SJSA1 (cell line): ENCODE data around the gene BAIAP3. TPM values are rescaled to one million over a fixed set of nuclear protein-coding genes. Genes with fewer than 3 reads are reported as not detected.

Experiments
- DNase-seq, 2 experiments: peaks; one replicate each; pipeline ENCODE4 v3.0.0-alpha.2; 2015 to 2020; ENCODE audit warnings: low spot score in 2 of 2, low read depth in 1 of 2
- H3K27ac ChIP-seq: fragments of 250-450 bp; sonication (Bioruptor Pico); 2 replicates; pipeline ENCODE4 v1.5.1; 2020; ENCODE audit warnings: mild to moderate bottlenecking, moderate library complexity
- H3K27me3 ChIP-seq: fragments of 250-450 bp; sonication (Bioruptor Pico); replicated peaks from 2 replicates; pipeline ENCODE4 v1.5.1; 2020; ENCODE audit warnings: mild to moderate bottlenecking, moderate library complexity
- H3K36me3 ChIP-seq: fragments of 250-450 bp; sonication (Bioruptor Pico); 2 replicates; pipeline ENCODE4 v1.5.1; 2020; ENCODE audit warnings: mild to moderate bottlenecking
- H3K4me1 ChIP-seq: fragments of 250-450 bp; sonication (Bioruptor Pico); replicated peaks from 2 replicates; pipeline ENCODE4 v1.6.1; 2021; ENCODE audit warnings: mild to moderate bottlenecking
- H3K4me3 ChIP-seq: fragments of 250-450 bp; sonication (Bioruptor Pico); 2 replicates; pipeline ENCODE4 v1.5.1; 2020; ENCODE audit warnings: mild to moderate bottlenecking
- H3K9me3 ChIP-seq: fragments of 250-450 bp; sonication (Bioruptor Pico); replicated peaks from 2 replicates; pipeline ENCODE4 v1.5.1; 2020; ENCODE audit warnings: mild to moderate bottlenecking
- total RNA-seq: library from RNA; depleted of rRNA; stranded (reverse); fragments of >200 nt; shearing (Covaris generic); gene quantifications from 2 replicates; pipeline ENCODE4 v1.2.3, GENCODE V29; 2014

BAIAP3 gene
- total RNA-seq, 1 experiment from 2014 or later, result 1.2 TPM

DNA sequence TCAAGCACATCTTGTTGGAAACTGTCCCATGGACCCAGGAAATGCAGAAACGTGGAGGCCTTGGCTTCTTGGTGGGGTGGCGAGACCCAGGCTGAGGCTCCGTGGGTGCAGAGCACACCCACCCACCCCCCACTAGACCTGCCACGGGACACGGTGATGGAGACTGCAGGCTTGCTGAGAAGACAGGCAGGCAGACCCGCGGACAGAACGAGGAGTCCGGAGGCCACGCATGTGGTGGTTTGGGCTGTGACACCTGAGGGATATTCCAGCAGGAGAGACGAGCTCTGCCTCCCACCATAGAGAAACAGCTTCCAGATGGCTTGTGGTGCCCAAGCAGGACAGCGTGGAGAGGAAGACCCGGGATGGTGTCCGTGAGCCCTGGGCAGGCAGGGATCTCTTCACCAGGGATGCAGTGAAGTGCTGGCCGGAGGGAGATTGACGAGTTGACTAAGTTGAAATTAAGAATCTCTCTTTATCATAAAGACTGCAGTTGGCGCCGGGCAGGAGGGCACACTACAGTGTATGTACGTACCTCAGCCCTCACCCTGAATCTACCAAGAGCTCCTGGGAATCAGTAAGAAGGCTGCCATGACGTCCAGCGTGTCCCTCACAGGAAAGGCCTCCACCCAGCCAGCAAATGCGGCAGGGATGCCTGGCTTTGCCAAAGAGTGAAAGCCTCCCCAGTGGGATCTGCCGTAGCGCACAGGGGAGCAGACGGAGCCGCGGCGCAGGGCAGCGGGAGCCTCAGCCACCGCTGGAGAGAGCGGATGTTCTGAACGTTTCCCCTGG is 15.8 kb upstream of the BAIAP3 start:
- DNase-seq, result no peak
- no peaks in the 10 kb centered on the region for H3K9me3 ChIP-seq
- peaks cover 90% of the 10 kb centered on the region for H3K36me3 ChIP-seq

DNA sequence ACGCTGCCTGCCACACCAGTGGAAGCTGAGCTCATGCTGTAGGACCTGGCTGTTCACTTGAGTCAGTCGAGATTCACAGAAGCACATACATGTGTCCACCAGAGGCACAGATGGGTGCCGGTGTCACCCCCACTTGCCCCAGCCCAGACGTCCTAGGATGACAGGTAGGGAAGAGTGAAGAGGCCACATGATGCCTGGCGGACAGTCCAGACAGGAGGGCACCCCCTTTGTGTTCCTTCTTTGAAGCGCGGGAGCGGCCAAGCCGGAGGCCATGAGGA is 15.2 kb upstream of the BAIAP3 start:
- H3K4me1 ChIP-seq, result no peaks in the 10 kb centered on the region
- peaks cover 87% of the 10 kb centered on the region for H3K36me3 ChIP-seq

More for the DNA sequence above, 15.8 kb upstream of the BAIAP3 start:
- Histone ChIP-seq H3K27ac (no peak overlapping the region), H3K4me3 (no peak overlapping the region), H3K4me1 (no peaks in the 10 kb centered on the region), H3K27me3 (no peaks in the 10 kb centered on the region)

DNA sequence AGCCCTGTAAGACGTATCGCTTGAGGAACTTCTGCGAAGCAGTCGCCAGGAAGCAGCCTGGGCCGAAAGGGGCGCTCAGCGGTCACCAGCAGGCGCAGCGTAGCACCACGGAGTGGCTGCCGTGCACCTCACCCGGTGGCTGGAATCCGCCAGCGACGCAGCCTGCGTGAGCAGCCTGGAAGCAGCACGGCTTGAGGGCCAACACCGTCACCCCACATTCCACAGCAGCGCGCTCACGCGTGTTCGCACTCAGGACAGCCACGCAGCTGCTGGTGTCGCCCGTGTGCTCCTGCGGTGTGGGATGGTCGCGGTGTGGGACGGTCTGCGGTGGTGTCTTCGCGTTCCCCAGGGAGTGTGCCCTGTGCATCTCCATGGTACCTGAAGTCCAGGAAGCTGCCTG is 14.4 kb upstream of the BAIAP3 start:
- no peak overlapping the region for H3K27ac ChIP-seq
- no peaks in the 10 kb centered on the region for H3K27me3 ChIP-seq
- H3K36me3 ChIP-seq, result peaks cover 89% of the 10 kb centered on the region
- H3K9me3 ChIP-seq, result no peaks in the 10 kb centered on the region
- DNase-seq, result no peak
- no peaks in the 10 kb centered on the region for H3K4me1 ChIP-seq
- no peak overlapping the region for H3K4me3 ChIP-seq

More for the DNA sequence above, 15.2 kb upstream of the BAIAP3 start:
- Histone ChIP-seq H3K9me3 (no peaks in the 10 kb centered on the region), H3K4me3 (no peak overlapping the region), H3K27me3 (no peaks in the 10 kb centered on the region), H3K27ac (no peak overlapping the region)
- no peak for DNase-seq

DNA sequence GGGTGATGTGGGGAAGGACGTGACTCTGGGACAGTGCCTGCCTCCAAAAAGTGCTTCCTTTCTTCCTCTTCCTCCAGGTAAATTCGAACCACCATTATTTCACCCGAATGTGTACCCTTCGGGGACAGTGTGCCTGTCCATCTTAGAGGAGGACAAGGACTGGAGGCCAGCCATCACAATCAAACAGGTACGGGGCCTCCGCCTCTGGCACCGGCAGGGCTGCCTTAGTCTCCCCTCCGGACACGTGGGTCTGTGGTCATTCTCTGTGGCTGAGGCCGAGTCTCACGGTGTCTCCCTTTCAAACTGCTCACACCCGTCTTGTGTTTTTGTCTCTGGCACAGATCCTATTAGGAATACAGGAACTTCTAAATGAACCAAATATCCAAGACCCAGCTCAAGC is 13.3 kb upstream of the BAIAP3 start:
- no peak overlapping the region for H3K27ac ChIP-seq

DNA sequence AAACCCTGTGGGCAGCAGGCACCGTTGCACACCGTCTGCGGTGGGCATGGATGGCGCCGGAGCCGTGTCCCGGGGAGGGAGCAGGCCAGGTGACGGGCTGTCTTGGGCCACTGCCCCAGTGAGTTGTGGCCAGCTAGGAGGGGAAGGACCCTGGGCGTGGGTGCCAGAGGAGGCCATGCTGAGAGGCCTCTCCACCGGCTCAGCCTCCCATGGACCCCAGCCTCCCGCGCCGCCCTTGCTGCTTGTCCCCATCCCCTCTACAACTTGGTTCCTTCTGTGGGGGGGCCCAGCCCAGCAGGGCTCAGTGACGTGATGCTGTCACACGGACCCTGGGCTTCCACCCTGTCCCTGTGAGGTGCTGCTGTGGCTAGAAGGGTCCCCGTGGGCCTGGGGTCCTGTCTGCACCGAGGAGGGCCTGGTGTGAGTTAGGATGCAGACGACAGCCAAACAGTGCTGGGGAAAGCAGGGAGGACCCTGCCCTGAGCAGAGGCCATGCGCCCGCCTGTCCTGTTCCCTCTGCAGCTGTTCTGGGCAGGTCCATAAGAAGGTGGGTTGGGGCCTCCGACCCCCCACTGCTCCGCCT is 12.7 kb upstream of the BAIAP3 start:
- H3K9me3 ChIP-seq, result no peaks in the 10 kb centered on the region
- no peaks in the 10 kb centered on the region for H3K27me3 ChIP-seq
- H3K36me3 ChIP-seq, result peaks cover 89% of the 10 kb centered on the region
- H3K4me1 ChIP-seq, result no peaks in the 10 kb centered on the region
- no peak for DNase-seq
- no peak overlapping the region for H3K27ac ChIP-seq
- no peak overlapping the region for H3K4me3 ChIP-seq

More for the DNA sequence above, 13.3 kb upstream of the BAIAP3 start:
- peaks cover 89% of the 10 kb centered on the region for H3K36me3 ChIP-seq
- no peaks in the 10 kb centered on the region for H3K9me3 ChIP-seq
- H3K4me3 ChIP-seq, result no peak overlapping the region
- no peak for DNase-seq
- no peaks in the 10 kb centered on the region for H3K4me1 ChIP-seq
- no peaks in the 10 kb centered on the region for H3K27me3 ChIP-seq

DNA sequence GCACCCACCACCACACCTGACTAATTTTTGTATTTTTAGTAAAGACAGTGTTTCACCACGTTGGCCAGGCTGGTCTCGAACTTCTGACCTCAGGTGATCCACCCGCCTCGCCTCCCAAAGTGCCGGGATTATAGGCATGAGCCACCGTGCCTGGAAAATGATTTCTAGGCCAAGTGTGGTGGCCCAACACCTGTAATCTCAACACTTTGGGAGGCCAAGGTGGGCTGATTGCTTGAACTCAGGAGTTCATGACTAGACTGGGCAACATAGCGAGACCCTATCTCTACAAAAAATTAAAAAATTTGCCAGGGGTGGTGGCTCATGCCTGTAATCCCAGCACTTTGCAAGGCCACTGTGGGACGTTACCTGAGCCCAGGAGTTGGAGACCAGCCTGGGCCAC is 11.0 kb upstream of the BAIAP3 start:
- H3K4me1 ChIP-seq, result no peaks in the 10 kb centered on the region
- H3K36me3 ChIP-seq, result peaks cover 77% of the 10 kb centered on the region
- no peak overlapping the region for H3K4me3 ChIP-seq
- DNase-seq, result no peak
- H3K27me3 ChIP-seq, result no peaks in the 10 kb centered on the region
- H3K9me3 ChIP-seq, result no peaks in the 10 kb centered on the region
- H3K27ac ChIP-seq, result no peak overlapping the region

DNA sequence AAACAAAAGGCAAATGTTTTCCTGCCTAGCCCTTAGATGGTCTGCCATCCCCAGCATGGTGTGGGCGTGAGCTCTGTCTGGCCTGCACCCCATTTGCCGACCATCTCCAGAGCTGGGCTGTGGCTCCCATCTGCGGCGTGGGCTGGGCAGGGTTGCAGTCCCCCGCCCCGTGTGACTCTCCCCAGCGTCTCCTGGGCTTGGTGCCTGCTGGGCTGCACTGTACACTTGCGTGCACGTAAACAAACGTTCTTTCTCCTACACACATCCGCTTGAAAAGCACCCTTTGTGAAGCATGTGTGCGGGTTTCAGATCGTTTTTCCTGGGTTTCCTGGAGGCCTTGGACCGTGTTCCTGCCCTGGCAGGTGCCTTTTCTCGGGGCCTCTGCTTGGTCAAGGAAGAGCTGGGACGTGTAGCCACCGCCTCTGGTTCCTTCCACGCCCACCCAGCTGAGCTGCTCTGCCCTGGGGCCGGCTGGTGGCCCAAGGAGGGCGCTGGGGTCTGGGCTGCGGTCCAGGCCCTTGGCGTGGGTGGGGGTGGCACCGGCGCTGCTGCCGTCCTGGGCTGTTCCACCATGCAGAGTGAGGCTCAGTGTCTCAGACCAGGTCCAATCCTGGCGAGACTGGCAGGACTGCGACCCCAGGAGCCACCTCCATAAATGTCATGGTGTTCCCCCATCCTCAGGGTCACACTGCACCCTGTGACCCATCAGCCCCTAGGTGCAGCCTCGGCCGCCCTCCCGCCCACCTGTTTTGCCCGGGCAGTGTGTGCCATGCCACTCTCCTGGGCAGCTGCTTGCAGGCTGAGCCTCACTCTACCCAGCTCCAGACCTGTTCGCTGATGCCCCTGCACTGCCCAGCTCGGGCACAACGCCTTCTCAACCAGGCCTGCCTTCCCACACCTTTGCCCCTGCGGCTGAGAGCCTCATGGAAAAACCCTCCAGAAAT is 9.9 kb upstream of the BAIAP3 start:
- H3K27ac ChIP-seq, result no peak overlapping the region
- no peaks in the 10 kb centered on the region for H3K27me3 ChIP-seq
- H3K4me3 ChIP-seq, result no peak overlapping the region
- no peak for DNase-seq
- peaks cover 65% of the 10 kb centered on the region for H3K36me3 ChIP-seq
- no peaks in the 10 kb centered on the region for H3K4me1 ChIP-seq
- H3K9me3 ChIP-seq, result no peaks in the 10 kb centered on the region

DNA sequence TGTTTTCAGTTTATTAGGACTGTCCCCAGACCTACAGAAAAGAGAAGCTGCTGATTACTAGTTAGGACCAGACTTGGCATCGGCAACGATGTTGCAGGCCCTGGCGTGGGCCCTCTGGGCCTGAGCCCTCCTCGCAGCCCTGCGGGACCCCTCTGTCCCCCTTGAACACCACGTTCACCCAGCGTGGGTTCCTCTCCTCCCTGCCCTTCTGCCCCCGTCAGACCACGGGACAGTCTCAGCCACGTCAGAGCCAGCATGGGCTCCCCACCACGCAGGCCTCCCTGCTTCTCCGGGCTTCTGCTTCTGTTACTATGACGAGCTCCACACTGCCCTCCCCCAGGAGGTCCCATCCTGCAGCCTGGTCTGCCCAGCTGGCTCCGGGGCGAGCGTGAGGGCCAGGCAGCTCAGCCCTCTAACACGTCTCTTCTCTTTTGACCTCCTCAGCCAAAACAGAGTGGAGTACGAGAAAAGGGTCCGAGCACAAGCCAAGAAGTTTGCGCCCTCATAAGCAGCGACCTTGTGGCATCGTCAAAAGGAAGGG is 9.1 kb upstream of the BAIAP3 start:
- no peak for DNase-seq
- H3K27ac ChIP-seq, result no peak overlapping the region
- H3K4me1 ChIP-seq, result no peaks in the 10 kb centered on the region
- H3K27me3 ChIP-seq, result no peaks in the 10 kb centered on the region
- peaks cover 57% of the 10 kb centered on the region for H3K36me3 ChIP-seq
- H3K4me3 ChIP-seq, result no peak overlapping the region
- no peaks in the 10 kb centered on the region for H3K9me3 ChIP-seq

DNA sequence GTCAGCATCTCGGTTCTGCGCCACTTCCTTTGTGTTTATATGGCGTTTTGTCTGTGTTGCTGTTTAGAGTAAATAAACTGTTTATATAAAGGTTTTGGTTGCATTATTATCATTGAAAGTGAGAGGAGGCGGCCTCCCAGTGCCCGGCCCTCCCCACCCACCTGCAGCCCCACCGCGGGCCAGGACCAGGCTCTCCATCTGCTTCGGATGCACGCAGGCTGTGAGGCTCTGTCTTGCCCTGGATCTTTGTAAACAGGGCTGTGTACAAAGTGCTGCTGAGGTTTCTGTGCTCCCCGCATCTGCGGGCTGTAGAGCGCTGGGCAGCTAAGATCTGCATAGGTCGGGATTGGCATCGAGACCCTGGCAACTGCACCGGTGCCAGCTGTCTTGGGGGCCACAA is 8.2 kb upstream of the BAIAP3 start:
- peaks cover 48% of the 10 kb centered on the region for H3K36me3 ChIP-seq
- H3K4me1 ChIP-seq, result no peaks in the 10 kb centered on the region
- no peak for DNase-seq
- H3K9me3 ChIP-seq, result peaks cover 2% of the 10 kb centered on the region; the same call in 1 of the 2 replicates
- no peaks in the 10 kb centered on the region for H3K27me3 ChIP-seq
- no peak overlapping the region for H3K4me3 ChIP-seq
- H3K27ac ChIP-seq, result no peak overlapping the region

DNA sequence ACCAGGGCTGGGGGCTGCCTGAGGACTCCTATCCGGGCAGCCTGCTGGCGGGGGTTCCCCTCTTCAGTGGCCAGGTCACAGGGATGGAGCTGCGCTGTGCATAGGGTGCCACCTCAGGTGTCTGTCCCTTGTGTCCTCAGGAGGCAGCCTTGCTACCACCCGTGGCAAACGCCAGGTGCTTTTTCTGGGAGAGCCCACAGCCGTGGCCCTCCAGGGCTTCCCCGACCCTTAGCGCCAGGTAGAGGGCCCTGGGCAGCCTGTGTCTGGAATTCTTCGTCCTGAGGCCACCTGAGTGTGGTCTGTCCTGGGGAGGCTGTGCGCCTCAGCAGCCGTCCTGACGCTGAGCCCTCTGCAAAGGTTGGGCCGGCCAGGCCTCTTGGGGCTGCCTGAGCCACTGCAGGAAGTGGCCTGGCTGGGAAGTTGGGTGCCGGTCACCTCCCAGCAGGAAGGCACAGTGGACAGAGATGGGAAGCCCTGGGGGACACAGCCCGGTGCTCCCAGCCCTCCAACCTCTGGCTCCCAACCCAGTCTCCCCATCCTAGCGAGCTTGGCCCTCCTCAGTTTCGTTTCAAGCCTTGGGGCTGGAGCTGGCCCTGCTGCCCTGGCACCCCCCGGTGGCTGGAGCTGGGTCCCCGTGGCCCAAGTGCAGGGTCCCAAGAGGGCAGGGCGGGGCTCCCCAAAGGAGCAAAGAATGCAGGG is 7.6 kb upstream of the BAIAP3 start:
- H3K4me1 ChIP-seq, result no peaks in the 10 kb centered on the region
- H3K4me3 ChIP-seq, result no peak overlapping the region
- H3K27ac ChIP-seq, result no peak overlapping the region
- no peak for DNase-seq
- H3K27me3 ChIP-seq, result no peaks in the 10 kb centered on the region
- H3K36me3 ChIP-seq, result peaks cover 42% of the 10 kb centered on the region
- H3K9me3 ChIP-seq, result peaks cover 5% of the 10 kb centered on the region

DNA sequence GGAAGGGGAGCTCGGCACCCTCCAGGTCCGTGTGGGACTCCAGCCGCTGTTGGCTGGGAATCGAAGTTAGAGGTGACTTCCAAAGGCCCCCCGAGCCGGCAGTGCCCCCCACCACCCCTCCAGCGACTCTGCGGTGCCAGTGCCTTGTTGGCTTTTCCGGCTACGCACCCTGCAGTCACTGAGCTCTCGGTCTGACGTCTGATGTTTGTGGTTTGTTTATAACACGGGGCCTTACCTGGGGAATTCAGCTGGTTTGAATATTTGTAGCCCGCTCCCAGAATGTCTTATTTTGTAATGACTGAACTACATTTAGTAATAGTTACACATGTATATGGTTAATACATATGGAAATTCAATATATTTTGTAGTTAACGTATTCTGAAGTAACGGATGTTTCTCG is 7.1 kb upstream of the BAIAP3 start:
- peaks cover 5% of the 10 kb centered on the region for H3K9me3 ChIP-seq
- no peak overlapping the region for H3K4me3 ChIP-seq
- no peak for DNase-seq

DNA sequence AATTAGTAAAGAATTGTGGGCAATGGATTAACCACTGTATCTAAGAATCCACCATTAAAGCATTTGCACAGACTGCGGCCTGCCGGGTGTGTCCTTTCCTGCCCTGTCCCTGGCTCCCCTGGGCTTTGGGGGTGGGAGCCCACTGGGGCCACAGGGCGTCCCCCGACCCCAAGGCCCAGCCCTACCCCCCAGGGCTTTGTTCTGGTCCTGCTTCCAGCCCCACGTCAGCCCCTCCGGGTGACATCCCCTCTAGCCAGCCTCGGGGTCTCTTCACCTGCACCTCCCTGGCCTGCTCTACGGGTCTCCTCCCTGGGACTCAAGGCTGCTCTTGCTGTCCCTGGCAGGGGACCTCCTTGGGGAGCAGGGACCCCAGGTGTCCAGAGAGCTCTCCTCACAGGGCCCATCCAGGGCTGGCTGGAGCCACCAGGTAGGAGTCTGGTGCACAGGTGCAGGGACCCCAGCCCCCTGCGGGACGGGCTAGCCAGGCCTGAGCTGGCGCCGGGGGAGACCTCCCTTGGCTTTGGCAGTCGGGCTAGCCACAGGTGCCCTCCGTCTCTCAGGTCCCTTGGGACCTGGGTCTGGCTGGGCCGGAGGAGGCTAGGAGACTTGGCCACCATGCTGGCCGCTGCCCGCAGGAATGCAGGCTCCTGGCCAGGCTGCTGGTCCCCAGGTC is 6.4 kb upstream of the BAIAP3 start:
- Histone ChIP-seq H3K9me3 (peaks cover 5% of the 10 kb centered on the region), H3K4me1 (peaks cover 8% of the 10 kb centered on the region; the same call in 1 of the 2 replicates), H3K36me3 (peaks cover 36% of the 10 kb centered on the region), H3K4me3 (no peak overlapping the region), H3K27ac (no peak overlapping the region), H3K27me3 (peaks cover 9% of the 10 kb centered on the region)
- DNase-seq, result no peak

More for the DNA sequence above, 7.1 kb upstream of the BAIAP3 start:
- Histone ChIP-seq H3K27ac (no peak overlapping the region), H3K27me3 (peaks cover 2% of the 10 kb centered on the region), H3K36me3 (peaks cover 39% of the 10 kb centered on the region), H3K4me1 (peaks cover 1% of the 10 kb centered on the region; the same call in 1 of the 2 replicates)

DNA sequence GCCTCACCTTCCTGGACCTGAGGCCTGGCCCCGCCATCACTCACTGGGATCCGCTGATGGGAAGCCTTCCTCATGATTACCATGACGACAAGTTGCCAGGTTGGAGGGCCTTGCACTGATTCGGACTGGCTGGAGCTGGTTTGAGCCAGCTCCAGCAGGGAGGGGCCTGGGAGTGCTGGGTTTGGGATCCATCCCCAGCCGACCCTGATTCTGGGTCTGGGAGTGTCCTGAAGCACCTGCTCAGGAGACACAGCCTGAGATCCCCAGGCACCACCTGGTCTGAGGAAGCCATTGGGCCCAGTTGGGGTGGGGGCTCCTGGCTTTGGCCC is 5.9 kb upstream of the BAIAP3 start:
- H3K4me3 ChIP-seq, result no peak overlapping the region
- peaks cover 14% of the 10 kb centered on the region for H3K27me3 ChIP-seq
- H3K36me3 ChIP-seq, result peaks cover 32% of the 10 kb centered on the region
- H3K27ac ChIP-seq, result no peak overlapping the region
- DNase-seq, result no peak
- H3K9me3 ChIP-seq, result peaks cover 5% of the 10 kb centered on the region
- peaks cover 10% of the 10 kb centered on the region; the same call in 1 of the 2 replicates for H3K4me1 ChIP-seq
